Liver (tissue), 3 donors: ENCODE results near the gene TMTC4.

Experiments used
- GABPA ChIP-seq, 2 donors: IDR thresholded peaks in 1 of 2; conservative IDR thresholded peaks in 1 of 2; 2 replicates each; pipeline ENCODE4 v1.6.1; 2016; ENCODE audit warnings: antibody characterized with exemption in 2 of 2, mild to moderate bottlenecking in 1 of 2, moderate library complexity in 1 of 2
- MAX ChIP-seq: IDR thresholded peaks from 2 replicates; pipeline ENCODE4 v1.6.1; 2016; ENCODE audit warnings: antibody characterized with exemption
- RAD21 ChIP-seq, 2 donors: IDR thresholded peaks; 2 replicates each; pipeline ENCODE4 v1.6.1; 2016; ENCODE audit warnings: antibody characterized with exemption in 2 of 2, mild to moderate bottlenecking in 2 of 2
- TAF1 ChIP-seq: conservative IDR thresholded peaks from 2 replicates; pipeline ENCODE4 v1.6.1; 2016; ENCODE audit warnings: antibody characterized with exemption, mild to moderate bottlenecking
- YY1 ChIP-seq: IDR thresholded peaks from 2 replicates; pipeline ENCODE4 v1.6.1; 2016; ENCODE audit warnings: antibody characterized with exemption, mild to moderate bottlenecking
- TF ChIP-seq, protein P1 (sequence below): fragments of 150-350 bp; IDR thresholded peaks from 2 replicates; pipeline ENCODE4 v1.5.1; 2017; ENCODE audit warnings: improper control_type of control experiment, low read depth, low read length; ENCODE audit not compliant: missing input control
- TF ChIP-seq, protein P2 (sequence below): IDR thresholded peaks from 2 replicates; pipeline ENCODE4 v1.6.1; 2016; ENCODE audit warnings: antibody characterized with exemption, mild to moderate bottlenecking
- donor health status: healthy.
- donor health status: healthy.

DNA sequence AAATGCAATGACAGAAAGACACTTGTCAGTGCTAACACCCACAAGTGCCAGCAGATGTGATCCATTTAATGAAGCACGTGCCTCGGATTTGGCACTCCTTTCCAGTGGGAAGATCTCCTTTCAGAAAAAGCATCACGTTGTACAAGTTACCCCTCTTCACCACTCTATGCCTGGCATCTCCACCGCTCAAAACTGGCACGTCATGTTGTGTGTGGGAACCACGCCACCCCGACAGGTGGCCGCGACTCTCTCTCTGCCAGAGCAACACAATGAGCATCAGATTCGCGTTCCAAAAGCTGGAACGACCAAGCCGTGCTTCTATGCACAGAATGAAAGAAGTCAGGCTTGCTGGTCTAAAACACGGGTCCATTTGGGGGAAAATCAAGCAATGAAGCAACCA is 24.3 kb downstream of the TMTC4 start:
- TF ChIP-seq GABPA (IDR thresholded peaks at IDR 0.05 in 1 of 2, conservative IDR thresholded peaks at IDR 0.05 in 1 of 2): no peak
- TF ChIP-seq, protein P1, sequence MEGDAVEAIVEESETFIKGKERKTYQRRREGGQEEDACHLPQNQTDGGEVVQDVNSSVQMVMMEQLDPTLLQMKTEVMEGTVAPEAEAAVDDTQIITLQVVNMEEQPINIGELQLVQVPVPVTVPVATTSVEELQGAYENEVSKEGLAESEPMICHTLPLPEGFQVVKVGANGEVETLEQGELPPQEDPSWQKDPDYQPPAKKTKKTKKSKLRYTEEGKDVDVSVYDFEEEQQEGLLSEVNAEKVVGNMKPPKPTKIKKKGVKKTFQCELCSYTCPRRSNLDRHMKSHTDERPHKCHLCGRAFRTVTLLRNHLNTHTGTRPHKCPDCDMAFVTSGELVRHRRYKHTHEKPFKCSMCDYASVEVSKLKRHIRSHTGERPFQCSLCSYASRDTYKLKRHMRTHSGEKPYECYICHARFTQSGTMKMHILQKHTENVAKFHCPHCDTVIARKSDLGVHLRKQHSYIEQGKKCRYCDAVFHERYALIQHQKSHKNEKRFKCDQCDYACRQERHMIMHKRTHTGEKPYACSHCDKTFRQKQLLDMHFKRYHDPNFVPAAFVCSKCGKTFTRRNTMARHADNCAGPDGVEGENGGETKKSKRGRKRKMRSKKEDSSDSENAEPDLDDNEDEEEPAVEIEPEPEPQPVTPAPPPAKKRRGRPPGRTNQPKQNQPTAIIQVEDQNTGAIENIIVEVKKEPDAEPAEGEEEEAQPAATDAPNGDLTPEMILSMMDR: no peak
- no peak for TF ChIP-seq YY1
- TF ChIP-seq TAF1: no peak
- no peak for TF ChIP-seq RAD21 (IDR thresholded peaks at IDR 0.05)
- TF ChIP-seq MAX: no peak
- TF ChIP-seq, protein P2, sequence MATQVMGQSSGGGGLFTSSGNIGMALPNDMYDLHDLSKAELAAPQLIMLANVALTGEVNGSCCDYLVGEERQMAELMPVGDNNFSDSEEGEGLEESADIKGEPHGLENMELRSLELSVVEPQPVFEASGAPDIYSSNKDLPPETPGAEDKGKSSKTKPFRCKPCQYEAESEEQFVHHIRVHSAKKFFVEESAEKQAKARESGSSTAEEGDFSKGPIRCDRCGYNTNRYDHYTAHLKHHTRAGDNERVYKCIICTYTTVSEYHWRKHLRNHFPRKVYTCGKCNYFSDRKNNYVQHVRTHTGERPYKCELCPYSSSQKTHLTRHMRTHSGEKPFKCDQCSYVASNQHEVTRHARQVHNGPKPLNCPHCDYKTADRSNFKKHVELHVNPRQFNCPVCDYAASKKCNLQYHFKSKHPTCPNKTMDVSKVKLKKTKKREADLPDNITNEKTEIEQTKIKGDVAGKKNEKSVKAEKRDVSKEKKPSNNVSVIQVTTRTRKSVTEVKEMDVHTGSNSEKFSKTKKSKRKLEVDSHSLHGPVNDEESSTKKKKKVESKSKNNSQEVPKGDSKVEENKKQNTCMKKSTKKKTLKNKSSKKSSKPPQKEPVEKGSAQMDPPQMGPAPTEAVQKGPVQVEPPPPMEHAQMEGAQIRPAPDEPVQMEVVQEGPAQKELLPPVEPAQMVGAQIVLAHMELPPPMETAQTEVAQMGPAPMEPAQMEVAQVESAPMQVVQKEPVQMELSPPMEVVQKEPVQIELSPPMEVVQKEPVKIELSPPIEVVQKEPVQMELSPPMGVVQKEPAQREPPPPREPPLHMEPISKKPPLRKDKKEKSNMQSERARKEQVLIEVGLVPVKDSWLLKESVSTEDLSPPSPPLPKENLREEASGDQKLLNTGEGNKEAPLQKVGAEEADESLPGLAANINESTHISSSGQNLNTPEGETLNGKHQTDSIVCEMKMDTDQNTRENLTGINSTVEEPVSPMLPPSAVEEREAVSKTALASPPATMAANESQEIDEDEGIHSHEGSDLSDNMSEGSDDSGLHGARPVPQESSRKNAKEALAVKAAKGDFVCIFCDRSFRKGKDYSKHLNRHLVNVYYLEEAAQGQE: no peak
